ENCODE data around the gene SHF.

- no peak for TF ChIP-seq RFX5 (IDR thresholded peaks at IDR 0.05; ENCODE audit: low read depth, low read length)
- TF ChIP-seq CTCF (conservative IDR thresholded peaks at IDR 0.05; ENCODE audit: low read depth, low read length) = no peak
- TF ChIP-seq POLR2A (IDR thresholded peaks at IDR 0.05; ENCODE audit: low read depth, low read length) = no peak
- no peak for TF ChIP-seq MXI1 (IDR thresholded peaks at IDR 0.05; ENCODE audit: borderline replicate concordance, low read depth, low read length)
- TF ChIP-seq CEBPB (IDR thresholded peaks at IDR 0.05; ENCODE audit: low read depth, low read length) = no peak
- TF ChIP-seq BHLHE40 (IDR thresholded peaks at IDR 0.05; ENCODE audit: low read depth, low read length) = no peak
- TF ChIP-seq SMC3 (IDR thresholded peaks at IDR 0.05; ENCODE audit: low read depth, low read length) = no peak
- TF ChIP-seq MAFK (IDR thresholded peaks at IDR 0.05; ENCODE audit: low read depth, low read length) = no peak
- no peak for TF ChIP-seq MAZ (IDR thresholded peaks at IDR 0.05; ENCODE audit: borderline replicate concordance, low read depth, low read length)
- TF ChIP-seq RAD21 (IDR thresholded peaks at IDR 0.05; ENCODE audit: low read length) = no peak
- no peak for TF ChIP-seq ELK1 (IDR thresholded peaks at IDR 0.05; ENCODE audit: borderline replicate concordance, low read depth, low read length)
Observed at GRCh38 chr15:45144775-45145174, 43.0 kb downstream of the SHF start.
